ENCODE results near the gene RBFOX2. TPM values are rescaled to one million over a fixed set of nuclear protein-coding genes. Genes with fewer than 3 reads are reported as not detected.

The RBFOX2 gene
- total and polyA plus RNA-seq, 2 experiments from 2014 or later = 299 to 339 TPM

DNA sequence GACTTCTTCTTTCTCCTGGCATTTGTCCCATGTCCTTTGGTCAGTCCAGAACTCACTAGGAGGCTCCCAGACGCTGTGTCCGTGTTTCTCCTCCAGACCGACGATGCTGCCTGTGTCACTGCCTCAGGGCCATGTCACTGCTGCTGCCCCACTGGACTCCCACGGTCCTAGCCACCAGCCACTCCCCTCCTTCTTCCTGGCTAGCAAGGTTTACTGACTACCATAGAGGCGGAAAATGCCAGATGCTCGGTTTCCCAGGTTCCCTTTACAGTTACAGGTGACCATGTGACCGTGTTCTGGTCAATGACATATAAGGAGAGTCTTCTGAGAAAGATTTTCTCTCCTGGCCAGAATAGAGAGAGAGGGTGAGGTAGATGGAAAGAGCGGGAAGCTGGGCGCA, 40.7 kb upstream of the RBFOX2 start:
- Histone ChIP-seq H3K4me1 (ENCODE audit: low read depth) (peaks cover 11% of the 10 kb centered on the region), H3K4me3 (no peak overlapping the region), H3K27me3 (no peaks in the 10 kb centered on the region), H3K36me3 (no peaks in the 10 kb centered on the region), H3K9me3 (ENCODE audit: low read depth) (no peaks in the 10 kb centered on the region), H3K27ac (no peak overlapping the region)
- DNase-seq (ENCODE audit: low read depth in 1 of 2, low spot score in 1 of 2) = no peak
- TF ChIP-seq, protein P1, sequence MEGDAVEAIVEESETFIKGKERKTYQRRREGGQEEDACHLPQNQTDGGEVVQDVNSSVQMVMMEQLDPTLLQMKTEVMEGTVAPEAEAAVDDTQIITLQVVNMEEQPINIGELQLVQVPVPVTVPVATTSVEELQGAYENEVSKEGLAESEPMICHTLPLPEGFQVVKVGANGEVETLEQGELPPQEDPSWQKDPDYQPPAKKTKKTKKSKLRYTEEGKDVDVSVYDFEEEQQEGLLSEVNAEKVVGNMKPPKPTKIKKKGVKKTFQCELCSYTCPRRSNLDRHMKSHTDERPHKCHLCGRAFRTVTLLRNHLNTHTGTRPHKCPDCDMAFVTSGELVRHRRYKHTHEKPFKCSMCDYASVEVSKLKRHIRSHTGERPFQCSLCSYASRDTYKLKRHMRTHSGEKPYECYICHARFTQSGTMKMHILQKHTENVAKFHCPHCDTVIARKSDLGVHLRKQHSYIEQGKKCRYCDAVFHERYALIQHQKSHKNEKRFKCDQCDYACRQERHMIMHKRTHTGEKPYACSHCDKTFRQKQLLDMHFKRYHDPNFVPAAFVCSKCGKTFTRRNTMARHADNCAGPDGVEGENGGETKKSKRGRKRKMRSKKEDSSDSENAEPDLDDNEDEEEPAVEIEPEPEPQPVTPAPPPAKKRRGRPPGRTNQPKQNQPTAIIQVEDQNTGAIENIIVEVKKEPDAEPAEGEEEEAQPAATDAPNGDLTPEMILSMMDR (IDR thresholded peaks at IDR 0.05; ENCODE audit: low read depth, low read length) = no peak

DNA sequence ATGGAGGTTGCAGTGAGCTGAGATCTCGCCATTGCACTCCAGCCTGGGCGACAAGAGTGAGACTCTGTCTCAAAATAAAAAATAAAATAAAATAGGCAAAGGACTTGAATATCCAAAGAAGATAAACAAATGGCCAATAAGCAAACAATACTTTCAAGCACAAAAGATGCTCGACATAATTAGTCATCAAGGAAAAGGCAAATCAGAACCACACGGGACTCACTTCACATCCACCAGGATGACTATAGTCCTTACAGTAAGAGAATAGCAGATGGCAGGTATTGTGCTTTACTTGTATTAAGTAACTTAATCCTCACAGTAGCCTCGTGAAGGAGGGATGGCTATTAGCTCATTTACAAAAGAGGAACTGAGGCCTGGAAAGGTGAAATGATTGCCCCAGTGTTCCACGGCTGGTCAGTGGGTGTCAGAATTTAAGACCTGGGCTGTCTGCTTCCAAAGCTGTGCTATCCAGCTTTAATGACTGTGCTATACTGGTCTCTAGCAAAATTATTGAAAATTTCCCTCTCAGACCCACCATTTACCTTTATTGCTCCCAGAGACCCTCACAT, 40.2 kb upstream of the RBFOX2 start:
- H3K36me3 ChIP-seq = no peaks in the 10 kb centered on the region
- no peaks in the 10 kb centered on the region for H3K27me3 ChIP-seq
- no peak overlapping the region for H3K27ac ChIP-seq
- H3K4me3 ChIP-seq = no peak overlapping the region
- no peak for DNase-seq (ENCODE audit: low read depth in 1 of 2, low spot score in 1 of 2)
- TF ChIP-seq, protein P1 (IDR thresholded peaks at IDR 0.05; ENCODE audit: low read depth, low read length) = no peak
- H3K4me1 ChIP-seq (ENCODE audit: low read depth) = peaks cover 11% of the 10 kb centered on the region
- no peaks in the 10 kb centered on the region for H3K9me3 ChIP-seq (ENCODE audit: low read depth)

DNA sequence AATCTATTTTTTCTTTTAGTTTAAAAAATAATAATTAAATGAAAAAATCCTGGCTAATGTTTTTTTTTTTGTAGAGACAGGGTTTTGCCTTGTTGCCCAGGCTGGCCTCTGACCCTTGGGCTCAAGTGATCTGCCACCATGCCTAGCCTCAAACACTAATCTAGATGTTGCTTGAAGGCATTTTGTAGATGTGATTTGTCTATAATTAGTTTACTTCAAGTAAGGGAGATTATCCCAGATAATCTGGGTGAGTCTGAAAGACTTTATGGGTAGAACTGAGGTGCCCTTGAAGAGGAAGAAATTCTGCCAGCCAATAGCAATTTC, 38.6 kb upstream of the RBFOX2 start:
- TF ChIP-seq, protein P1 (IDR thresholded peaks at IDR 0.05; ENCODE audit: low read depth, low read length) = no peak
- H3K27ac ChIP-seq = no peak overlapping the region
- H3K27me3 ChIP-seq = no peaks in the 10 kb centered on the region
- H3K4me1 ChIP-seq (ENCODE audit: low read depth) = peaks cover 11% of the 10 kb centered on the region
- no peak for DNase-seq (ENCODE audit: low read depth in 1 of 2, low spot score in 1 of 2)
- H3K9me3 ChIP-seq (ENCODE audit: low read depth) = no peaks in the 10 kb centered on the region
- no peaks in the 10 kb centered on the region for H3K36me3 ChIP-seq
- H3K4me3 ChIP-seq = no peak overlapping the region

DNA sequence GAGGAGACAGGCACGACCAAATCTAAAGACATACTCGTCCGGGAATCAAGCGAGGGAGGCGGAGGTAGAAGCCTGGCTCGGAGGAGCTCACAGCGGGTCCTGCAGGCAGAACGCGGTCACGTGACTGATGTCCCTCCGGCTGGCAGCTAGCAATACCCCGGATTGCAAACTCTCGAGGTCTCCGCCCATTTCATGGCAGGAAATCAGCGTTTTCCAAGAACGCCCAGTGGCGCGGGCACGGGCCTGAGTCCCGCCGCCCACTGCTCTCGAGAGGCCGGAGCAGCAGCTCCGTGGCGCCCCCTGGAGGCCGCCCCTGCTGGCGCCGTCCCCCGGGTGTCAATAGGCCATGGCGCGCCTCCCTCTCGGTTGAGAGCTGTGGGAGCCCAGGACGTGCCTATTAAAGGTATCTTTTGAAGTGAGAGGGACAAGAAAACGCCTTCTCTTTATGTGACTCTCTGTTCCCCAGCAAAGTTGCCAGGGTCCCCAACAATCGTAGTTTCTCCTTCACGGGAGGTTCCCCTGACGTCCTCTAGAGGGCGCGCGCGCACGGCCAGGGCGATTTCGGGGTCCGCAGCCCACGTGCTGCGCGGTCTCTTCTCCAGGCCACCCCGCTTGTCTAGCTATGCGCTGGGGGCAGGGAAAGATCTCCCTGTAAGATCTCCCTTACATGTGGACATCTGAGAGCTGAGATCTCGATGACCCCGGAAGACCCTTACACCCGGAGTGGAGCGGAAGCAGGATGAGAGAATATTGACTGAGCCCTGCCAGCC, 37.3 kb upstream of the RBFOX2 start:
- Histone ChIP-seq H3K4me3 (peak overlapping the region; percentile 24), H3K27me3 (no peaks in the 10 kb centered on the region), H3K9me3 (ENCODE audit: low read depth) (no peaks in the 10 kb centered on the region), H3K36me3 (no peaks in the 10 kb centered on the region), H3K27ac (peak overlapping the region; percentile 92), H3K4me1 (ENCODE audit: low read depth) (peaks cover 11% of the 10 kb centered on the region)
- DNase-seq (ENCODE audit: low read depth in 1 of 2, low spot score in 1 of 2) = peak; percentile 97 to 98
- TF ChIP-seq, protein P1 (IDR thresholded peaks at IDR 0.05; ENCODE audit: low read depth, low read length) = peak; percentile 100

DNA sequence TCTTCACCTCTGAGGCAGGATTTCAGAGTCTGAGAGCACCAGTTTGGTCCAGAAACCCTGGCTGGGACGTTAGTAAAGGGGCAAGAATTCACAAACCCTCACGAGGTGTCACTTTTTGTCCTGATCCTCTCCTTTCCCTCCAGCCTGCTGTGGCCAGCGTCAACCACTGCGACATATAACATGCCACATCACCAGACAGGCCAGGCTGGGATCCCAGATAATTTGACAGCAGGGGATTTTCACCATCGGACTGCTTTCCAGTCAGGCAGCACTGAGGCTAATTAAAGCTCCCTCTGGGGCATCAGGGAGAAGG, 36.8 kb upstream of the RBFOX2 start:
- peaks cover 11% of the 10 kb centered on the region for H3K4me1 ChIP-seq (ENCODE audit: low read depth)
- no peaks in the 10 kb centered on the region for H3K27me3 ChIP-seq
- H3K9me3 ChIP-seq (ENCODE audit: low read depth) = no peaks in the 10 kb centered on the region
- peak overlapping the region; percentile 92 for H3K27ac ChIP-seq
- no peaks in the 10 kb centered on the region for H3K36me3 ChIP-seq
- TF ChIP-seq, protein P1 (IDR thresholded peaks at IDR 0.05; ENCODE audit: low read depth, low read length) = no peak
- peak overlapping the region; percentile 24 for H3K4me3 ChIP-seq
- no peak for DNase-seq (ENCODE audit: low read depth in 1 of 2, low spot score in 1 of 2)

All from cardiac muscle cell (in vitro differentiated cells and primary cell).